Omental fat pad (tissue), 4 donors: ENCODE data around the gene RERE. TPM values are rescaled to one million over a fixed set of nuclear protein-coding genes. Genes with fewer than 3 reads are reported as not detected.

Experiments
- ATAC-seq: fragments of 150-250 bp; one replicate; pipeline ENCODE4 v1.9.1; 2016; ENCODE audit warnings: mild to moderate bottlenecking, moderate library complexity; ENCODE audit not compliant: low FRiP score
- DNase-seq: peaks from one replicate; pipeline ENCODE4 v3.0.0-alpha.2; 2019; ENCODE audit warnings: low spot score
- CTCF ChIP-seq, 3 donors: fragments of 450-650 bp; IDR thresholded peaks; one replicate each; pipeline ENCODE4 v1.5.1; 2016 to 2017; ENCODE audit warnings: antibody characterized with exemption in 3 of 3, mild to moderate bottlenecking in 3 of 3, moderate library complexity in 2 of 3
- total RNA-seq, 4 donors: library from RNA; depleted of rRNA; stranded (reverse); fragments of >200 nt; gene quantifications; one replicate each; pipeline ENCODE4 v1.1.0, GENCODE V29; 2016

RERE gene
- total RNA-seq, 4 donors from 2014 or later = 46.3 to 117 (median 55.4) TPM

GRCh38 chr1:8408151-8408839 lies 409.1 kb downstream of the RERE start:
- DNase-seq = peak; percentile 61

GRCh38 chr1:8407652-8408051 lies 409.8 kb downstream of the RERE start:
- DNase-seq (no peak), ATAC-seq (no peak)
- TF ChIP-seq CTCF (IDR thresholded peaks at IDR 0.05) = no peak

More at GRCh38 chr1:8408151-8408839, 409.1 kb downstream of the RERE start:
- peak; percentile 80 for ATAC-seq
- TF ChIP-seq CTCF (IDR thresholded peaks at IDR 0.05) = no peak

GRCh38 chr1:8406960-8407359 lies 410.5 kb downstream of the RERE start:
- no peak for ATAC-seq

GRCh38 chr1:8406011-8406410 lies 411.4 kb downstream of the RERE start:
- ATAC-seq (no peak), DNase-seq (no peak)
- TF ChIP-seq CTCF (IDR thresholded peaks at IDR 0.05) = no peak

More at GRCh38 chr1:8406960-8407359, 410.5 kb downstream of the RERE start:
- no peak for TF ChIP-seq CTCF (IDR thresholded peaks at IDR 0.05)
- DNase-seq = no peak

GRCh38 chr1:8404460-8405370 lies 412.7 kb downstream of the RERE start:
- ATAC-seq = no peak
- no peak for TF ChIP-seq CTCF (IDR thresholded peaks at IDR 0.05)

GRCh38 chr1:8402109-8402710 lies 415.2 kb downstream of the RERE start:
- DNase-seq (no peak), ATAC-seq (no peak)
- TF ChIP-seq CTCF (IDR thresholded peaks at IDR 0.05) = no peak

More at GRCh38 chr1:8404460-8405370, 412.7 kb downstream of the RERE start:
- DNase-seq = no peak
